HG02852 (cell line): ENCODE data around the gene ZBTB7A.

Source experiments
- ATAC-seq: cut with Tn5 transposase; IDR thresholded peaks from one replicate; pipeline ENCODE4 v1.9.1; 2021; ENCODE audit warnings: mild to moderate bottlenecking, moderate library complexity; ENCODE audit not compliant: unreplicated experiment

The ZBTB7A gene

GRCh38 chr19:4057931-4058692 is 8.6 kb downstream of the ZBTB7A start:
- ATAC-seq: no peak

GRCh38 chr19:4055209-4055552 is 11.5 kb downstream of the ZBTB7A start:
- no peak for ATAC-seq

GRCh38 chr19:4054441-4055208 is 12.1 kb downstream of the ZBTB7A start:
- no peak for ATAC-seq

- no peak for ATAC-seq
These were observed 13.0 kb downstream of the ZBTB7A start for GRCh38 chr19:4053423-4054324.

- no peak for ATAC-seq
These were observed 13.7 kb downstream of the ZBTB7A start for GRCh38 chr19:4052993-4053422.

- no peak for ATAC-seq
These were observed 14.3 kb downstream of the ZBTB7A start for GRCh38 chr19:4052114-4052992.

GRCh38 chr19:4051175-4052101 is 15.3 kb downstream of the ZBTB7A start:
- no peak for ATAC-seq

GRCh38 chr19:4049432-4049831 is 17.3 kb downstream of the ZBTB7A start:
- ATAC-seq: no peak

- no peak for ATAC-seq
These were observed 19.6 kb downstream of the ZBTB7A start for GRCh38 chr19:4046946-4047683.

GRCh38 chr19:4046362-4046691 is 20.4 kb downstream of the ZBTB7A start:
- ATAC-seq: no peak

GRCh38 chr19:4045597-4046361 is 20.9 kb downstream of the ZBTB7A start:
- no peak for ATAC-seq

GRCh38 chr19:4044990-4045465 is 21.7 kb downstream of the ZBTB7A start:
- no peak for ATAC-seq

- ATAC-seq: no peak
These were observed 22.6 kb downstream of the ZBTB7A start for GRCh38 chr19:4043966-4044715.

GRCh38 chr19:4043401-4043800 is 23.3 kb downstream of the ZBTB7A start:
- ATAC-seq: no peak

- no peak for ATAC-seq
These were observed 24.0 kb downstream of the ZBTB7A start for GRCh38 chr19:4042731-4043082.

GRCh38 chr19:4042064-4042730 is 24.5 kb downstream of the ZBTB7A start:
- ATAC-seq: no peak
